ENCODE data around the gene STK36.

The STK36 gene

DNA sequence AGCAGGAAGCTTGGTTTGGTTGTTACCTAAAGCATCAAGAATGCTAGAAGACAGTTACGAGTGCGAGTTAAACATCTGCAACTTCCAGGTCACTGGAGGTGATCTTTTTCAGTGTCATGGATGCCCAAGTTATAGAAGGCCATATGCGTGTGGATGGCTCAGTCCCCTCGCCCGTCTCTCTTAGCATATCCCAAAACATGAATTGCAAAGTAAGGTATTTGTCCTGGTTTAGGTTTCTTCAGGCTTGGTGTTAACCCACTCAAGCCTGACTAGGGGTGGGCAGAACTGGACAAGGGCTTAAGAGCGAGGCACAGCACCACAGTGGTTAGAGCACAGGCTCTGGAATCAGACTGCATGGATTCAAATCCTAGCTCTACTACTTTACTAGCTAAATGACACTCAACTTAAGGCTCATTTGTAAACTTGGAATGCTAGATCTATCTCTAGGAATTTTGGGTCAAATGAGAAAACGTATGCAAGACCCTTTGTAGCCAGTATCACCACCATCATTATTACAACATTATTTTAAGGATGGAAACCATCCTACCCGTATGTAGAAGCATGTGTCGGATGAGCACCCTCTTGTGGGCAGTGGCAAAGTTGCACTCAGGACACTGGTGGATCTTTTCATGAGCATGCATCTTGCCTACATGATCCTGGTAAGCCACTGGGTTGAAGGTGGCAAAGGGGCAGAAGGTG is 23.6 kb upstream of the STK36 start:
- peak; percentile 92 for ATAC-seq
- TF ChIP-seq TOX (CRISPR knock-in tag; IDR thresholded peaks at IDR 0.05; ENCODE audit: borderline replicate concordance): no peak
- TF ChIP-seq ZFP30 (CRISPR knock-in tag; IDR thresholded peaks at IDR 0.05): no peak
- TF ChIP-seq, protein P1, sequence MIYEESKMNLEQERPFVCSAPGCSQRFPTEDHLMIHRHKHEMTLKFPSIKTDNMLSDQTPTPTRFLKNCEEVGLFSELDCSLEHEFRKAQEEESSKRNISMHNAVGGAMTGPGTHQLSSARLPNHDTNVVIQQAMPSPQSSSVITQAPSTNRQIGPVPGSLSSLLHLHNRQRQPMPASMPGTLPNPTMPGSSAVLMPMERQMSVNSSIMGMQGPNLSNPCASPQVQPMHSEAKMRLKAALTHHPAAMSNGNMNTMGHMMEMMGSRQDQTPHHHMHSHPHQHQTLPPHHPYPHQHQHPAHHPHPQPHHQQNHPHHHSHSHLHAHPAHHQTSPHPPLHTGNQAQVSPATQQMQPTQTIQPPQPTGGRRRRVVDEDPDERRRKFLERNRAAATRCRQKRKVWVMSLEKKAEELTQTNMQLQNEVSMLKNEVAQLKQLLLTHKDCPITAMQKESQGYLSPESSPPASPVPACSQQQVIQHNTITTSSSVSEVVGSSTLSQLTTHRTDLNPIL (CRISPR knock-in tag; IDR thresholded peaks at IDR 0.05; ENCODE audit: low read depth): no peak
- TF ChIP-seq RARB (CRISPR knock-in tag; IDR thresholded peaks at IDR 0.05): no peak
- TF ChIP-seq ISL1 (CRISPR knock-in tag; IDR thresholded peaks at IDR 0.05): no peak
- TF ChIP-seq ESRRG (CRISPR knock-in tag; IDR thresholded peaks at IDR 0.05): no peak
- no peak for TF ChIP-seq TCF4 (CRISPR knock-in tag; IDR thresholded peaks at IDR 0.05; ENCODE audit: borderline replicate concordance)
- TF ChIP-seq SNAI2 (CRISPR knock-in tag; IDR thresholded peaks at IDR 0.05): no peak
- TF ChIP-seq, protein P2, sequence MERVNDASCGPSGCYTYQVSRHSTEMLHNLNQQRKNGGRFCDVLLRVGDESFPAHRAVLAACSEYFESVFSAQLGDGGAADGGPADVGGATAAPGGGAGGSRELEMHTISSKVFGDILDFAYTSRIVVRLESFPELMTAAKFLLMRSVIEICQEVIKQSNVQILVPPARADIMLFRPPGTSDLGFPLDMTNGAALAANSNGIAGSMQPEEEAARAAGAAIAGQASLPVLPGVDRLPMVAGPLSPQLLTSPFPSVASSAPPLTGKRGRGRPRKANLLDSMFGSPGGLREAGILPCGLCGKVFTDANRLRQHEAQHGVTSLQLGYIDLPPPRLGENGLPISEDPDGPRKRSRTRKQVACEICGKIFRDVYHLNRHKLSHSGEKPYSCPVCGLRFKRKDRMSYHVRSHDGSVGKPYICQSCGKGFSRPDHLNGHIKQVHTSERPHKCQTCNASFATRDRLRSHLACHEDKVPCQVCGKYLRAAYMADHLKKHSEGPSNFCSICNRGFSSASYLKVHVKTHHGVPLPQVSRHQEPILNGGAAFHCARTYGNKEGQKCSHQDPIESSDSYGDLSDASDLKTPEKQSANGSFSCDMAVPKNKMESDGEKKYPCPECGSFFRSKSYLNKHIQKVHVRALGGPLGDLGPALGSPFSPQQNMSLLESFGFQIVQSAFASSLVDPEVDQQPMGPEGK (CRISPR knock-in tag; IDR thresholded peaks at IDR 0.05; ENCODE audit: borderline replicate concordance): no peak
- no peak for TF ChIP-seq ZFP3 (CRISPR knock-in tag; IDR thresholded peaks at IDR 0.05)

DNA sequence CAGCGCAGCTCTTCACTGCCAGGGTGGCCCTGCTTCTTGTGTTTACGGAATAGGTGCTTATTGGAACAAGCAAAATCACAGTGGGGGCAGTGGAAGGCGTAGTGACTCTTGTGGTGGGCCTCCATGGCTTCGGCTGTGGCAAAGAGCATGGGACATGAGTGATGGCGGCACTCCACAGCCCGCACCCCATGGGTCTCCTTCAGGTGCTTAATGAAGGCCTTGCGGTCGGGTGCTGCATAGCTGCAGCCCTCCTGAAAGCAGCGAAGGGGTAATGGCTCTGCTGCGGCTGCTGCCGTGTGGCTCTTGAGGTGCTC is 23.1 kb upstream of the STK36 start:
- ATAC-seq: peak; percentile 37
- TF ChIP-seq, protein P3, sequence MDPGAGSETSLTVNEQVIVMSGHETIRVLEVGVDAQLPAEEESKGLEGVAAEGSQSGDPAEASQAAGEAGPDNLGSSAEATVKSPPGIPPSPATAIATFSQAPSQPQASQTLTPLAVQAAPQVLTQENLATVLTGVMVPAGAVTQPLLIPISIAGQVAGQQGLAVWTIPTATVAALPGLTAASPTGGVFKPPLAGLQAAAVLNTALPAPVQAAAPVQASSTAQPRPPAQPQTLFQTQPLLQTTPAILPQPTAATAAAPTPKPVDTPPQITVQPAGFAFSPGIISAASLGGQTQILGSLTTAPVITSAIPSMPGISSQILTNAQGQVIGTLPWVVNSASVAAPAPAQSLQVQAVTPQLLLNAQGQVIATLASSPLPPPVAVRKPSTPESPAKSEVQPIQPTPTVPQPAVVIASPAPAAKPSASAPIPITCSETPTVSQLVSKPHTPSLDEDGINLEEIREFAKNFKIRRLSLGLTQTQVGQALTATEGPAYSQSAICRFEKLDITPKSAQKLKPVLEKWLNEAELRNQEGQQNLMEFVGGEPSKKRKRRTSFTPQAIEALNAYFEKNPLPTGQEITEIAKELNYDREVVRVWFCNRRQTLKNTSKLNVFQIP (CRISPR knock-in tag; IDR thresholded peaks at IDR 0.05; ENCODE audit: borderline replicate concordance, low read depth): no peak
- TF ChIP-seq ZFP30 (CRISPR knock-in tag; IDR thresholded peaks at IDR 0.05): no peak
- TF ChIP-seq GLIS3 (CRISPR knock-in tag; IDR thresholded peaks at IDR 0.05): no peak
- no peak for TF ChIP-seq PPARA (CRISPR knock-in tag; IDR thresholded peaks at IDR 0.05; ENCODE audit: borderline replicate concordance)
- TF ChIP-seq OSR1 (CRISPR knock-in tag; IDR thresholded peaks at IDR 0.05): no peak
- no peak for TF ChIP-seq RARB (CRISPR knock-in tag; IDR thresholded peaks at IDR 0.05)
- no peak for TF ChIP-seq ARNTL (CRISPR knock-in tag; IDR thresholded peaks at IDR 0.05; ENCODE audit: borderline replicate concordance, low read depth)
- no peak for TF ChIP-seq BACH2 (CRISPR knock-in tag; IDR thresholded peaks at IDR 0.05; ENCODE audit: borderline replicate concordance)

DNA sequence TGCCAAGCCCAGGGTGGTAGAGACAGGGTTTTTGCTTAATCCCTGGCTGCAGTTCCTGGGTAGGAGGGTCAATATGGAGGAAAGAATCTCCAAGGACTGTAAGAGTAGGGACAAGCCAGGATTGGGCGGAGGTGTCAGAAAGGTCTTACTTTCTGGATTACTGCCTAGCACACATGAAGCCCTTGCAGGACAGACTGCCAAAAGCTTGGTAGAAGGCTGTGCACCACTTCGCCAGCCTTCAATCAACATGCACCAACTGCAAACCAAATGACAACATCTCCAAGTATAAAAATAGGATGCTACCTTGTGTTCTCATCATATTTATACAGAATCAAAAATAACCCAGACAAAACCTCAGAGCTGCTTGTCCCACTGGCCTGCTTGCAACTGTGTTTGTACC is 16.1 kb upstream of the STK36 start:
- ATAC-seq: no peak
- TF ChIP-seq RARB (CRISPR knock-in tag; IDR thresholded peaks at IDR 0.05): no peak
- no peak for TF ChIP-seq ZNF565 (CRISPR knock-in tag; conservative IDR thresholded peaks at IDR 0.05; ENCODE audit: low read depth)
- no peak for TF ChIP-seq SNAI2 (CRISPR knock-in tag; IDR thresholded peaks at IDR 0.05)
- no peak for TF ChIP-seq ZNF70 (CRISPR knock-in tag; IDR thresholded peaks at IDR 0.05)
- no peak for TF ChIP-seq ESRRG (CRISPR knock-in tag; IDR thresholded peaks at IDR 0.05)
- TF ChIP-seq, protein P1 (CRISPR knock-in tag; IDR thresholded peaks at IDR 0.05; ENCODE audit: low read depth): no peak
- TF ChIP-seq PPARA (CRISPR knock-in tag; IDR thresholded peaks at IDR 0.05; ENCODE audit: borderline replicate concordance): no peak
- no peak for TF ChIP-seq ZFP30 (CRISPR knock-in tag; IDR thresholded peaks at IDR 0.05)
- TF ChIP-seq ARNTL (CRISPR knock-in tag; IDR thresholded peaks at IDR 0.05; ENCODE audit: borderline replicate concordance, low read depth): no peak
- no peak for TF ChIP-seq BACH2 (CRISPR knock-in tag; IDR thresholded peaks at IDR 0.05; ENCODE audit: borderline replicate concordance)
- no peak for TF ChIP-seq ZC3H10 (CRISPR knock-in tag; IDR thresholded peaks at IDR 0.05)
- no peak for TF ChIP-seq CSDC2 (CRISPR knock-in tag; IDR thresholded peaks at IDR 0.05)
- TF ChIP-seq, protein P3 (CRISPR knock-in tag; IDR thresholded peaks at IDR 0.05; ENCODE audit: borderline replicate concordance, low read depth): no peak
- no peak for TF ChIP-seq OSR1 (CRISPR knock-in tag; IDR thresholded peaks at IDR 0.05)
- TF ChIP-seq, protein P4, sequence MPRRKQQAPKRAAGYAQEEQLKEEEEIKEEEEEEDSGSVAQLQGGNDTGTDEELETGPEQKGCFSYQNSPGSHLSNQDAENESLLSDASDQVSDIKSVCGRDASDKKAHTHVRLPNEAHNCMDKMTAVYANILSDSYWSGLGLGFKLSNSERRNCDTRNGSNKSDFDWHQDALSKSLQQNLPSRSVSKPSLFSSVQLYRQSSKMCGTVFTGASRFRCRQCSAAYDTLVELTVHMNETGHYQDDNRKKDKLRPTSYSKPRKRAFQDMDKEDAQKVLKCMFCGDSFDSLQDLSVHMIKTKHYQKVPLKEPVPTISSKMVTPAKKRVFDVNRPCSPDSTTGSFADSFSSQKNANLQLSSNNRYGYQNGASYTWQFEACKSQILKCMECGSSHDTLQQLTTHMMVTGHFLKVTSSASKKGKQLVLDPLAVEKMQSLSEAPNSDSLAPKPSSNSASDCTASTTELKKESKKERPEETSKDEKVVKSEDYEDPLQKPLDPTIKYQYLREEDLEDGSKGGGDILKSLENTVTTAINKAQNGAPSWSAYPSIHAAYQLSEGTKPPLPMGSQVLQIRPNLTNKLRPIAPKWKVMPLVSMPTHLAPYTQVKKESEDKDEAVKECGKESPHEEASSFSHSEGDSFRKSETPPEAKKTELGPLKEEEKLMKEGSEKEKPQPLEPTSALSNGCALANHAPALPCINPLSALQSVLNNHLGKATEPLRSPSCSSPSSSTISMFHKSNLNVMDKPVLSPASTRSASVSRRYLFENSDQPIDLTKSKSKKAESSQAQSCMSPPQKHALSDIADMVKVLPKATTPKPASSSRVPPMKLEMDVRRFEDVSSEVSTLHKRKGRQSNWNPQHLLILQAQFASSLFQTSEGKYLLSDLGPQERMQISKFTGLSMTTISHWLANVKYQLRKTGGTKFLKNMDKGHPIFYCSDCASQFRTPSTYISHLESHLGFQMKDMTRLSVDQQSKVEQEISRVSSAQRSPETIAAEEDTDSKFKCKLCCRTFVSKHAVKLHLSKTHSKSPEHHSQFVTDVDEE (CRISPR knock-in tag; IDR thresholded peaks at IDR 0.05): no peak
- TF ChIP-seq TOX (CRISPR knock-in tag; IDR thresholded peaks at IDR 0.05; ENCODE audit: borderline replicate concordance): no peak
- TF ChIP-seq ZFP3 (CRISPR knock-in tag; IDR thresholded peaks at IDR 0.05): no peak
- no peak for TF ChIP-seq ZNF8 (CRISPR knock-in tag; IDR thresholded peaks at IDR 0.05)
- no peak for TF ChIP-seq TCF4 (CRISPR knock-in tag; IDR thresholded peaks at IDR 0.05; ENCODE audit: borderline replicate concordance)
- TF ChIP-seq, protein P5, sequence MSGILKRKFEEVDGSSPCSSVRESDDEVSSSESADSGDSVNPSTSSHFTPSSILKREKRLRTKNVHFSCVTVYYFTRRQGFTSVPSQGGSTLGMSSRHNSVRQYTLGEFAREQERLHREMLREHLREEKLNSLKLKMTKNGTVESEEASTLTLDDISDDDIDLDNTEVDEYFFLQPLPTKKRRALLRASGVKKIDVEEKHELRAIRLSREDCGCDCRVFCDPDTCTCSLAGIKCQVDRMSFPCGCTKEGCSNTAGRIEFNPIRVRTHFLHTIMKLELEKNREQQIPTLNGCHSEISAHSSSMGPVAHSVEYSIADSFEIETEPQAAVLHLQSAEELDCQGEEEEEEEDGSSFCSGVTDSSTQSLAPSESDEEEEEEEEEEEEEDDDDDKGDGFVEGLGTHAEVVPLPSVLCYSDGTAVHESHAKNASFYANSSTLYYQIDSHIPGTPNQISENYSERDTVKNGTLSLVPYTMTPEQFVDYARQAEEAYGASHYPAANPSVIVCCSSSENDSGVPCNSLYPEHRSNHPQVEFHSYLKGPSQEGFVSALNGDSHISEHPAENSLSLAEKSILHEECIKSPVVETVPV (CRISPR knock-in tag; IDR thresholded peaks at IDR 0.05): no peak
